Epithelial cell of prostate (primary cell): ENCODE data around the gene KIFC1.

Experiments used
- DNase-seq: peaks from one replicate; pipeline ENCODE4 v3.0.0-alpha.2; 2011; ENCODE audit warnings: low read depth, low spot score
- H3K27ac ChIP-seq: fragments of 450-650 bp; 2 replicates; pipeline ENCODE4 v1.5.1; 2017; ENCODE audit warnings: mild to moderate bottlenecking

KIFC1 gene

GRCh38 chr6:33438978-33439594, 47.5 kb downstream of the KIFC1 start:
- no peak for DNase-seq
- no peak overlapping the region for H3K27ac ChIP-seq

- H3K27ac ChIP-seq, result no peak overlapping the region
- no peak for DNase-seq
Measured at GRCh38 chr6:33439956-33440648, 48.5 kb downstream of the KIFC1 start.

- no peak for DNase-seq
- no peak overlapping the region for H3K27ac ChIP-seq
Measured at GRCh38 chr6:33440649-33441309, 49.2 kb downstream of the KIFC1 start.

- no peak overlapping the region for H3K27ac ChIP-seq
- DNase-seq, result no peak
Measured at GRCh38 chr6:33441457-33441856, 49.8 kb downstream of the KIFC1 start.

- H3K27ac ChIP-seq, result no peak overlapping the region
- no peak for DNase-seq
Measured at GRCh38 chr6:33442283-33442682, 50.7 kb downstream of the KIFC1 start.

GRCh38 chr6:33443025-33443424, 51.4 kb downstream of the KIFC1 start:
- H3K27ac ChIP-seq, result no peak overlapping the region
- DNase-seq, result no peak

- DNase-seq, result no peak
- H3K27ac ChIP-seq, result no peak overlapping the region
Measured at GRCh38 chr6:33443619-33444504, 52.2 kb downstream of the KIFC1 start.

- DNase-seq, result no peak
- peak overlapping the region; percentile 73 for H3K27ac ChIP-seq
Measured at GRCh38 chr6:33445119-33445603, 53.5 kb downstream of the KIFC1 start.

GRCh38 chr6:33446356-33446755, 54.7 kb downstream of the KIFC1 start:
- H3K27ac ChIP-seq, result peak overlapping the region; percentile 73
- DNase-seq, result no peak

GRCh38 chr6:33450434-33450833, 58.8 kb downstream of the KIFC1 start:
- no peak for DNase-seq
- H3K27ac ChIP-seq, result no peak overlapping the region

GRCh38 chr6:33451606-33452005, 60.0 kb downstream of the KIFC1 start:
- DNase-seq, result no peak
- no peak overlapping the region for H3K27ac ChIP-seq

- no peak overlapping the region for H3K27ac ChIP-seq
- no peak for DNase-seq
Measured at GRCh38 chr6:33452496-33452895, 60.9 kb downstream of the KIFC1 start.

- peak overlapping the region; percentile 47 for H3K27ac ChIP-seq
- DNase-seq, result no peak
Measured at GRCh38 chr6:33453393-33454008, 61.9 kb downstream of the KIFC1 start.

- DNase-seq, result peak; percentile 83
- peak within 1 kb of the TSS; percentile 47 for H3K27ac ChIP-seq
Measured at GRCh38 chr6:33454009-33454946, 62.7 kb downstream of the KIFC1 start, which contains the start of gene ZBTB9. Gene ZBTB9, plus strand, starts transcription at chr6:33454576. Its CDS starts 525 bp downstream, at chr6:33455101.

GRCh38 chr6:33455051-33455450, 63.4 kb downstream of the KIFC1 start:
- no peak overlapping the region for H3K27ac ChIP-seq
- DNase-seq, result no peak

- DNase-seq, result no peak
- no peak overlapping the region for H3K27ac ChIP-seq
Measured at GRCh38 chr6:33456156-33456555, 64.5 kb downstream of the KIFC1 start.

GRCh38 chr6:33458676-33459075, 67.1 kb downstream of the KIFC1 start:
- H3K27ac ChIP-seq, result no peak overlapping the region
- no peak for DNase-seq

- no peak overlapping the region for H3K27ac ChIP-seq
- DNase-seq, result no peak
Measured at GRCh38 chr6:33459226-33459625, 67.6 kb downstream of the KIFC1 start.
